Skeletal muscle satellite cell (primary cell): Measurements from ENCODE around the gene STAMBP.

Experiments used
- H3K27me3 ChIP-seq: 2 replicates; pipeline ENCODE4 v1.7.0; 2013; ENCODE audit warnings: low read length; ENCODE audit not compliant: control insufficient read depth, insufficient read depth
- H3K36me3 ChIP-seq: 2 replicates; pipeline ENCODE4 v1.7.0; 2013; ENCODE audit warnings: mild to moderate bottlenecking, control low read depth, low read length; ENCODE audit not compliant: insufficient read depth
- H3K4me1 ChIP-seq: 2 replicates; pipeline ENCODE4 v1.7.0; 2013; ENCODE audit warnings: low read length; ENCODE audit not compliant: control insufficient read depth, insufficient read depth
- H3K4me2 ChIP-seq: 2 replicates; pipeline ENCODE4 v1.7.0; 2013; ENCODE audit warnings: mild to moderate bottlenecking, low read length
- H3K4me3 ChIP-seq: 2 replicates; pipeline ENCODE4 v1.7.0; 2013; ENCODE audit warnings: low read length
- H3K9ac ChIP-seq: 2 replicates; pipeline ENCODE4 v1.7.0; 2013; ENCODE audit warnings: mild to moderate bottlenecking, low read depth, low read length, moderate library complexity
- H3K9me3 ChIP-seq: replicated peaks from 2 replicates; pipeline ENCODE4 v1.7.0; 2013; ENCODE audit warnings: mild to moderate bottlenecking, control low read depth, low read length

Gene STAMBP

DNA sequence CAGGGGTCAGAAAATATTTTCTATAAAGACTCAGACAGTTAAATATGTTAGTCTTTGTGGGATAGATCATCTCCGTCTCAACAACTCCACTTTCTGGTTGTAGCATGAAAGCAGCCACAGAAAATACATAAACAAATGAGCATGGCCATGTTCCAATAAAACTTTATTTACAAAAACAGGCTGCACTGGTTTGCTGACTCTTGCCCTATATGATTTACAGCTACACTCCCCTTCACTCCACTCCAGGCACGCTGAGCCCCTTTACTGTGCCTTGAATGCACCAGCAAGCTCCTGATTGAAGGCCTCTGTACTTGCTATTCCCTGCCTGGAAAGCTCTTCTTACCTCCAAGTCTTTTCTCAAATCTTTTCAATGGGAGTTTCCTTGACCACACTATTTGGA, 5.8 kb upstream of the STAMBP start:
- Histone ChIP-seq H3K4me1 (peaks cover 4% of the 10 kb centered on the region), H3K4me2 (no peak overlapping the region), H3K9ac (no peak overlapping the region), H3K36me3 (no peaks in the 10 kb centered on the region), H3K27me3 (peaks cover 26% of the 10 kb centered on the region), H3K9me3 (no peaks in the 10 kb centered on the region), H3K4me3 (no peak overlapping the region)

DNA sequence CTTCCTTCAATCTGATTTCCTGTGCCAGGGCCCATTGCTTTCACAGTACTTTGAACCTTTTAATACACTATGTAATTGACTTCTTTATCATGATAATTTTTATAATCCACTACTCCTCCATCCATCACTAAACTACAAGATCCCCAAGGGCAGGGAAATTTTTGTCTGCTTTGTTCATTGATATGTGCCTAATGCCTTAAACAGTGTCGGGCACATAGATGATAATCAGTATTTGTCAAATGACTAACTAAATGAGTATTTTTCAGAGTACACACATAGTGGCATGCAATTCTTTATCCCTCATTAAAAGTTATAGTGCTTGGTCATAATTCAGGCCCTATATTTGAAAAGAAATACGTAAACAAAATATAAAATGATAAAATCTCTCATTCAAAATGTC, 5.3 kb upstream of the STAMBP start:
- no peaks in the 10 kb centered on the region for H3K9me3 ChIP-seq
- no peak overlapping the region for H3K9ac ChIP-seq
- no peaks in the 10 kb centered on the region for H3K36me3 ChIP-seq
- H3K27me3 ChIP-seq, result peaks cover 26% of the 10 kb centered on the region
- peaks cover 7% of the 10 kb centered on the region for H3K4me1 ChIP-seq
- H3K4me2 ChIP-seq, result no peak overlapping the region
- no peak overlapping the region for H3K4me3 ChIP-seq

DNA sequence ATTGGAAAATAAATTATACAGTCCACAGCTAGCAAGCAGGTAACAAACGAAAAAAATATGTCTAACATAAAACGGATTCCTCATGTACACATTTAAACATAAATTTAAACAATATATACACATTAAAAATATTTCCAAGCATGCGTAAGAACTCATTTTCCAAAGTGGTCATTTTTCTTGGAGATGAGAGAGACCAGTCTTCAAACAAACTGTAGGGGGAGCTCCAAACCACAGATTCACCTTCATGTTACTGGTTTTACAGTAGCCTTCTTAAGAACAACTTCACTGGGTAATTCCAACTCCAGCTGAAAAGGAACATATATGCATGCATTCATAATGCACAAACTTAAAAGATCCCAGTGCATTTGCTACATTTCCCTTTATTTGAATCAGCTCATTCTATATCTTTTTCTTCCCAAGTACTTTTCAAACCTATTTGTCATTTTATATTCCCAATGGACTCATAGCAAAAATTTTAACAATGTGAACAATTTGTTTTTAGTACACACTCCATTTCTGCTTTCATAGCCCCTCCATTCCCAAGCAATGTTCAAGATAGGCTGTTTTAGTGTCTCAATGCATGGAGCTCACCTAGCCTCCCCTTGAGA, 4.7 kb upstream of the STAMBP start:
- Histone ChIP-seq H3K4me3 (no peak overlapping the region), H3K4me2 (no peak overlapping the region), H3K9ac (no peak overlapping the region), H3K9me3 (no peaks in the 10 kb centered on the region), H3K36me3 (no peaks in the 10 kb centered on the region), H3K27me3 (peaks cover 25% of the 10 kb centered on the region), H3K4me1 (peaks cover 7% of the 10 kb centered on the region)

DNA sequence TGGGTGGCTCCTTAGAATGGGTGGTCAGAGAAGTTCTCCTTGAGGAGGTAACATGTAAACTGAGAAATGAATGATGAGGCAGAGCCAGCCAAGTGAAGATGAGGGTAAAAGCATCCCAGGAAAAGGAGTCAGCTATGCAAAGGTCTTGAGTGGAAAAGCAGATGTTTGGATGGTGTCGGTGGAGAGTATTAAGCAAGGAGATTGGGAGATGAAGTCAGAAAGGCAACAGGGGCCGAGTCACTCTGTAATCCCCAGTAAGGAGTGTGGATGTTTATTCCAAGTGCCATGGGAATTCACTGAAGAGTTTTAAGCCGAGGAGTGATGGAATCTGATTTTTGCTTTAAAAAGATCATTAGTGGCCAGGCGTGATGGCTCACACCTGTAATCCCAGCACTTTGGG, 3.4 kb upstream of the STAMBP start:
- Histone ChIP-seq H3K36me3 (no peaks in the 10 kb centered on the region), H3K9ac (no peak overlapping the region)

DNA sequence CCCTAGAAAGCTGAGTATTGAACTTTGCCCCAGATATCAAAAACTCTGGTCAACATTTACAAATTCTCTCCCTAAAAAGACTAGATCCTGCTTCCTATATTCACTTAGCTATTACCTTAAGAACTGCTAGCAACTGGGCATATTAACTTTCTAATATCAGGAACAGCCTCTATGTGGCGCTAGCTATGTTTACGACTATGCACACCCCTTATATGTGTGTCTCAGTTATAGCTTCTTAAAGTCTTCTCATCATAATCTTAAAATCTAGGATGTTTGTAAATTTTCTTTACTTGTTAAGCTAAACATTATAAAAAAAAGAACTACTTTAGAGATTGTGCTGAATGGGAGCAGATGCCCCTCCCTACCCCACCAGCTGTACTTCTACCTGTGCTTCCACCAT, 1.7 kb upstream of the STAMBP start:
- Histone ChIP-seq H3K4me1 (peaks cover 30% of the 10 kb centered on the region), H3K9me3 (no peaks in the 10 kb centered on the region), H3K27me3 (no peaks in the 10 kb centered on the region), H3K36me3 (no peaks in the 10 kb centered on the region), H3K4me3 (no peak overlapping the region), H3K9ac (no peak overlapping the region), H3K4me2 (no peak overlapping the region)

More for the DNA sequence above, 3.4 kb upstream of the STAMBP start:
- Histone ChIP-seq H3K4me2 (no peak overlapping the region), H3K27me3 (peaks cover 14% of the 10 kb centered on the region), H3K4me1 (peaks cover 17% of the 10 kb centered on the region), H3K4me3 (no peak overlapping the region), H3K9me3 (no peaks in the 10 kb centered on the region)

DNA sequence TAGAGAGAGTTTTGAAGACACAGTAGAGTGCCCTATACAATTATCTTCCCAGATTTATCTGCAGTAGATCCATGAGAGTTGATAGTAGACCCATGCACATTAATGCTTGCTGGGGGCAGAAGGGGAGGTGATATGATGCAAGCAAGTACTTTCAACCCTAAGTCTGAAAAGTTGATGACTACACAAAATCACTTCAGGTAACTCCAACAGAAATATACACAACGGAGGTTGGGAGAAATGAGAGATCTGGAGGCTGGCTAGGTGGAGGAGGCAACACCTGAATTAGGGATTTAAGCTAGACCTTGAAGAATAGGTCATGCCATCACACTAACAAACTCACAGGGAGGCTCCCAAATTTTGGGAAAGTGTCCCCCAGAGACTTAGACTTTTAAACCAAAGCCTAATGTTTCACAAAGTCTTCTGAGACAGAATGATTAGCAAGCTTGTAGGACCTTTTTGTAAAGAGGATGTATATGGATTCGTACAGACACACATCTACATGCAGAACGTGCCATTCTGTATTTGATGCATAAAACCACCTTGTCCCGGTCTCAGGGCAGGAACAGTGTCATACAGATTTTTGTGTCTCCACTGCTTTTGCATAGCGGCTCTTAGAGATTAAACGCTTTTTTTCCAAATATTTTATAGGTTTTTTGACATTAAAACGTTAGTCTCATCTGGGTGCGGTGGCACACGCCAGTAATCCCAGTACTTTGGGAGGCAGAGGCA, 937 bp upstream of the STAMBP start:
- Histone ChIP-seq H3K4me1 (peaks cover 34% of the 10 kb centered on the region), H3K27me3 (no peaks in the 10 kb centered on the region), H3K36me3 (peaks cover 6% of the 10 kb centered on the region), H3K9me3 (no peaks in the 10 kb centered on the region), H3K4me2 (peak overlapping the region; percentile 90), H3K4me3 (peak overlapping the region; percentile 84), H3K9ac (no peak overlapping the region)

DNA sequence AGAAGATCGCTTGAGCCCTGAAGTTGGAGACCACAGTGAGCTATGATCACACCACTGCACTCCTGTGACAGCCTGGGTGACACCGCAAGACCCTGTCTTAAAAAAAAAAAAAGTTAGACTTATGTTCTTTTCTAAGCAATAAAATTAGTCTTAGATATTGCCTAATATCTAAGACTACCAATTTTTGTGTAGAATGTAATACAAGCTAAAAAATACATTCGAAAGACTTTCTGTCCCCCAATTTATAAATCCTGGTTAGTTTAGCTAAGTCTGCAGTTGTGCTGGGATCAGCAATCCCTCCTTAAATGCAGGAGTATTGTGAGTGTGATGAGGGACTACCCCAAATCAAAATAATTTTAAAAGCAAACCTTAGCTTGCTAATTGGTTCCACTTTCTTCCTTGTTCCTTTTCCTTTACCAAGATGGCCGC, 358 bp upstream of the STAMBP start:
- H3K4me1 ChIP-seq, result peaks cover 34% of the 10 kb centered on the region
- H3K9ac ChIP-seq, result no peak overlapping the region
- no peaks in the 10 kb centered on the region for H3K27me3 ChIP-seq

DNA sequence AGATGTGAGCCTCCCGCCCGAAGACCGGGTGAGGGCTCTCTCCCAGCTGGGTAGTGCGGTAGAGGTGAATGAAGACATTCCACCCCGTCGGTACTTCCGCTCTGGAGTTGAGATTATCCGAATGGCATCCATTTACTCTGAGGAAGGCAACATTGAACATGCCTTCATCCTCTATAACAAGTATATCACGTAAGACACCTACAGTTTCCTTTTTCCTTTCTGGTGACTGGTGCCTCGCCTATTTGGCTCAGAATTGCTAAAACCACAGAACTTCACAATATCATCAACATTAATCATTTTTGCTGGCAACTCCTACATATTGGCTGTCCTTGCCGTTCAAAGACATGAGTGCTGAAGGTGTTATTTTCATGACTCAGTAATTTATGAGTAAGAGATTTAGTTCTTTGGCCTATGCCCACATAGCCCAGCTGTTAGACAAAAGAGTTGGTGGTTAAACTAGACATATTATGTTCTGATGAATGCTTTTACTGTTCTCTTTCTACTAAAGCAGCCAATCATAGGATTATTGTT, 2.2 kb downstream of the STAMBP start:
- no peak overlapping the region for H3K9ac ChIP-seq
- H3K4me1 ChIP-seq, result peaks cover 31% of the 10 kb centered on the region
- H3K4me3 ChIP-seq, result peak overlapping the region; percentile 33
- H3K27me3 ChIP-seq, result no peaks in the 10 kb centered on the region
- peak overlapping the region; percentile 90 for H3K4me2 ChIP-seq
- H3K36me3 ChIP-seq, result peaks cover 18% of the 10 kb centered on the region
- H3K9me3 ChIP-seq, result no peaks in the 10 kb centered on the region

More for the DNA sequence above, 358 bp upstream of the STAMBP start:
- Histone ChIP-seq H3K4me3 (peak overlapping the region; percentile 84), H3K9me3 (no peaks in the 10 kb centered on the region), H3K36me3 (peaks cover 12% of the 10 kb centered on the region), H3K4me2 (peak overlapping the region; percentile 90)

DNA sequence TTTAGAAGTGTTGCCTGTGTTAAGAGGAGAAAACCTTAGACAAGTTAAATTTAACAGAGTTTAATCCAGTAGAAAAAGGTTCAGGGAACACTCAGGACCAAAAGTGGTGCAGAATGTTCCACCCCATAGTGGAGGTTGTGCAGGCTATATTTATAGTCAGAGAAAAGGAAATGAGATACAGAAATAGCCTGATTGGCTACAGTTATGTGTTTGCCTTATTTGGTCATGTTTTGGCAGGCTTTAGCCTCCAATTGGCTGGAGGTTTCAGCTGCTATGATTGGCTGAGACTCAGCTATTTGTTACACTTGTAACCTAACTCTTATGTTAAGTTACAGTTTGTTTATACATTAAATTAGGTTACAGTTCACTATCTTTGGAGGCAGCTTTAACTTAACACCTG, 4.2 kb downstream of the STAMBP start:
- H3K9me3 ChIP-seq, result no peaks in the 10 kb centered on the region
- no peak overlapping the region for H3K9ac ChIP-seq
- H3K36me3 ChIP-seq, result peaks cover 18% of the 10 kb centered on the region
- no peaks in the 10 kb centered on the region for H3K27me3 ChIP-seq
- peaks cover 31% of the 10 kb centered on the region for H3K4me1 ChIP-seq
- H3K4me2 ChIP-seq, result no peak overlapping the region
- H3K4me3 ChIP-seq, result no peak overlapping the region

DNA sequence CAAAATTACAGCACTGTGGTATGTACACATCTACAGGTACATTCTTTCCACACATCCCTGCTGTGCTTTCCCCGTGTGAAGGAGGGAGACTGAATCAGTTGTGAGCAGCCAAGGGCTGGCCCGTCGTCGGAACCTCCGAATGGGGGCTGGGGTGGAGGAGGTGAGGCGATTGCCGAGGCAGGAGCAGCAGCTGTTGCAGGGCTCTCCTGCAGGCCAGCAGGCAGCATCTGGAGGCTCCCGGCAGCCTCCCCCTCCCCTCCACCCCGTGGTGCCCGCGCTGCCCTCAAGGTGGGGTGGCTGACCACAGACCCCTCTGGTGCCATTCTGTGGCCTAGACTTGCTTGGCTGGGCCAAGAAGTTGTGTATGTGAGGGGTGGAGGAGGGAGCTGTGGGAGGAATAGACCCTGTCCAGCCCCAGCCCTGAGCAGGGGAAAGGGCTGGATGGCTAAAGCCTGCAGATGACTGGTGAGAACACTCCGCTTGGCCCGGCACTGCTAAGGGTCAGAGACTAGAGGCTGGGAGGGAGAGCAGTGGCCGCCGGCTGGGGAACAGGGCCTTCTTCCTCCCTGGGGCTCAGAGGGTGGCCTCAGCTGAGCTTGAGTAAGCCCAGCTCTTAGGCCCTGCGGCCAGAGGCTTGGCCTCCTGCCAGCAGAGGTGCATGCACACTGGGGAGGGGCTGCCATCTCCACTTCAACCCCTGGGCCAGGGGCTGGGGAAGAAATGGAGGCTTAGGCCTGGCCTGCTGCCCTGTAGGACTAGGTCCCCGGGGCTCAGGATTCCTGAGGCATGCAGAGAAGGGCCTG, 7.6 kb downstream of the STAMBP start:
- H3K36me3 ChIP-seq, result peaks cover 18% of the 10 kb centered on the region
- no peak overlapping the region for H3K4me2 ChIP-seq
- no peaks in the 10 kb centered on the region for H3K27me3 ChIP-seq
- no peak overlapping the region for H3K4me3 ChIP-seq
- no peak overlapping the region for H3K9ac ChIP-seq
- peaks cover 27% of the 10 kb centered on the region for H3K4me1 ChIP-seq
- H3K9me3 ChIP-seq, result no peaks in the 10 kb centered on the region

DNA sequence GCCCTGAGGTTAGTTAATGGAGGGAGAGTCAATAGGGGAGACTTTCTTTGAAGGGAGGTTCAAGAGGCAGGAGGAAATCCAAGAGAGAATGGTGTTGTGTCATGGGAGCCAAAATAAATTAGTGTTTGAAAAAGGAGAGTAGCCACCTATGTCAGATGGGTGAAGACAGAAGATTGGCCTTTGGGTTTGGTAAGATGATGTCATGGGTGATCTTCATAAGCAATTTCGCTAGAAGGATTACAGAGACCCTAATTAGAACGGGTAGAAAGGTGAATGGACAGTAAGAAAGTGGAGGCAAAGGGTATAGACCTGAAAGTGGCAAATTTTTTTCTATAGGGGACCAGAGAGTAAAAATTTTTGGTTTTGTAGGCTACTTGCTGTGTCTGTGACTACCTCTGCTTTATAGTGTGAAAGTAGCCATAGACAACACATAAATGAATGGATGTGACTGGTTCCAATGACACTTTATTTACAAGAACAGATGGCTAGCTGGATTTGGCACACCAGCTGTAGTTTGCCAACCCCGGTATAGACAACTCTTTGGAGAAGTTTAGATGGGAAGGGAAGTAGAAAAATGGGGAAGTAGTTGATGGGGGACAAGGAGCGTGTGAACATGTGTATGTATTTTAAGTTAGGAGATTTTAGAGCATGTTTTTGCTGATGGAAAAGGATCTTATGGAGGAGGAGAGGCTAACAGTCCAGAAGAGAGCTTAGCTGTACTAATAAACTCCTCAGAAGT, 9.3 kb downstream of the STAMBP start:
- Histone ChIP-seq H3K27me3 (no peaks in the 10 kb centered on the region), H3K4me2 (no peak overlapping the region), H3K9me3 (no peaks in the 10 kb centered on the region), H3K4me3 (no peak overlapping the region), H3K36me3 (peaks cover 10% of the 10 kb centered on the region), H3K4me1 (peaks cover 18% of the 10 kb centered on the region), H3K9ac (no peak overlapping the region)
